NK-92 treated with Interleukin-12 subunit alpha and Interleukin-12 subunit beta, amount 100 ng/mL, for 24 hours (cell line): Measurements from ENCODE around the gene PAPOLB.

Experiments used
- DNase-seq: peaks from one replicate; lab custom pipeline; 2025; lab: John Stamatoyannopoulos, UW

PAPOLB gene

DNA sequence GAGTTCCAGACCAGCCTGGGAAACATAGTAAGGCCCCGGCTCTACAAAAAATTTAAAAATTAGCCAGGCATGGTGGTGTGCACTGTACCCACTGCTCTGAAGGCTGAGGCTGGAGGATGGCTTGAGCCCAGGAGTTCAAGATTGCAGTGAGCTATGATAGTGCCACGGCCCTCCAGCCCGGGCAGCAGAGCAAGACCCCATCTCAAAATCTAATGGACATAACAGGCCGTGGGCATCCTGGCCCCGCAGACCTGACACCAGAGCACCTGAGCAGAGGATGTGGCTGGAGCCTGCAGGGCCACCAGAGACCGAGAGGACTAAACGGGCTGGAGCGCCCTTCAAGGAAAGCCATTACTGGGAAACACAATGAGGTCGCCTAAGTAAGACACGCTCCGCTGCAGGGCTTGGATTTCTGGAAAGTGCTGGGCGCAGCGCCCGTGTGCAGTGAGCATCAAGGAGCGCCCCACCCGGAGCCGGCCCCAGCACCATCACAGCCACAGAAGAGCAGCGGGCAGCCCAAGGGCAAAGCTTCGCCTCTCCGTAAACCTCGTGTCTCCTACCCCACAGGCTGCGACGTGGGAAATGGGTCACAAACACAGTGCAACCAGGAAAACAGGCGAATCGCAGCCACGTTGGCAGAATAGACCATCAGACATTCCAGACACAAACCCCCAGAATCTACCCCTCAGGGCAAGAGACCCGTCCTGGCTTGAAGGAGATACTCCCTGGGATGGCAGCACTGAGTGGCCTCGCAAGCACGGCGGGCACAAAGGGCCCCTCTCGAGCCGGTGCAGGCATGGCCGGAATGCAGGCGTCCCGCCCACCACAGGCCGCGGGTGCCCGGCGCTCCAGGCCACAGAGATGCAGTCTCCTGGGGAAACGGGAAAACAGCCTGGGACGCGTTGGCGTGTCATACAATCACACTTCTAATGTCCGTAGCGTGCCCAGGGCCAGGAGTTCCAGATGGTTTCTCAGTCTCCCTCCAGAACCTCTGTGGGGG is 16.8 kb upstream of the PAPOLB start:
- no peak for DNase-seq

DNA sequence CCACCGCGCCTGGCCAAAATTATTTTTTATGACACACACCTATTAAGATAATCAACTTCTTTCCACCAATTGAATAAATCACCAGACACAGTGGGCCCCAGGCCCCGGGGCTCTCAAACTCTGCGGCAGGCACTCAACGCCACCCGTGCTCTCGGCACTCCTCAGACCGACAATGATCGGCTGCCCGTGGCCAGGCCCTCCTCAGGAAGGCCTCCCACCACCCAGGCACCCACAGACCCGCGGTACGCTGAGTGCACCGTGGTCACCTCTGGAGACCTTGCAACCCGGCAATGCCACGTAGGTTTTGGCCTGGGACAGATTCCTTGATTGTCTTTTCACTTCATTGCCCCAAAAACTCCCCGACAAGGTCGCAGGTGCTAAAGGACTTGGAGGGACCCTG is 14.8 kb upstream of the PAPOLB start:
- no peak for DNase-seq

DNA sequence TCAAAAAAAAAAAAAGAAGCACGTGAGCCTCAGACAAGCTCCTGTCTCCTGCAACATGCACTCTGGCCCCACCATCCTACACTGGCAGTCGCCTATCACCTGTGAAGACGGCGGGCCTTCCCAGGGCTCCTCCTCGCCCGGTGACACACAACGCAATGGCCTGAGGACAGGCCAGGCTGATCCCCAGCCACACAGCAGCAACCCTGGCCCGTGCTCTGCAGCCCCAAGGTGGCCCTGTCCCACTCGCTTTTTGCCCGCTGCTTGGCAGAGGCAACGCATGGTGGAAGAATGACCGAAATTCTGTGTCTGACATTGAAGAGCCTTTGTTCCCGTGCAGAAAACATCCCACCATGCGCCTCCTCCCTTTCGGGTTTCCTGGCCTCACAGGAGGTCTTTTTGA is 13.6 kb upstream of the PAPOLB start:
- no peak for DNase-seq

DNA sequence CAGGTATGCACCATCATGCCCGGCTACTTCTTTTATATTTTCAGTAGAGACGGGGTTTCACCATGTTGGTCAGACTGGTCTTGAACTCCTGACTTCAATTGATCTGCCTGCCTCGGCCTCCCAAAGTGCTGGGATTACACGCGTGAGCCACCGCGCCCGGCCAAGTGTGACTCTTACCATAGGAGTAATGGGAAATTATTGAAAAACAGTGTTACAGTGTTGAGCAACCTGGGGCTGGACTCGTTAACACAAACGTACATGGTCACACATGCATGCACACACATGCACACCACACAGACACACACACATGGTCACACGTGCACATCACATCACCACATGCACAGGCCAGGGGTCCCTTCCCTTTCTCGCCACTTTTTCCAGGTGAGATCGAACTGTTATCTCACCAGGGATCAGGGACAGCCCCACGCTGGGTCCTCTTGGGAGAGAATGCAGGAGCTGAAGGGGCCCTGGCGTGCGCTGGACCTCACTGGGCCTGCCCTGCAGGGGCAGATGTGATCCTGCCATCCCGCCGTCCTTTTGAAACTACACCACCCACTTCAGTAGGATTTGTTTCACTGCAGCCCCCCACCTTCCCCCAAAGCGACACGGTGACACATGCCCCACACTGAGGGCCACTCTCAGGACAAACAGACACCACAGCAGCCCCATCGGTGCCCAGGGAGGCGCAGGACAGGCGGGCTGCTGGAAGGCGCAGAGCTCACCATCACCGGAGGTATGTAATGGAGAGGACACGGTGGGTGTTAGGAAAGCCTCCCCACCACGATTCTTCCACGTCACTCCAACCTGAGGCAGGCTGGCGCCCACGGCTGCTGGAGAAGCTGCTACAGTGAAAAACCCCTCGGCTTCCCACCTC is 11.5 kb upstream of the PAPOLB start:
- DNase-seq = no peak

DNA sequence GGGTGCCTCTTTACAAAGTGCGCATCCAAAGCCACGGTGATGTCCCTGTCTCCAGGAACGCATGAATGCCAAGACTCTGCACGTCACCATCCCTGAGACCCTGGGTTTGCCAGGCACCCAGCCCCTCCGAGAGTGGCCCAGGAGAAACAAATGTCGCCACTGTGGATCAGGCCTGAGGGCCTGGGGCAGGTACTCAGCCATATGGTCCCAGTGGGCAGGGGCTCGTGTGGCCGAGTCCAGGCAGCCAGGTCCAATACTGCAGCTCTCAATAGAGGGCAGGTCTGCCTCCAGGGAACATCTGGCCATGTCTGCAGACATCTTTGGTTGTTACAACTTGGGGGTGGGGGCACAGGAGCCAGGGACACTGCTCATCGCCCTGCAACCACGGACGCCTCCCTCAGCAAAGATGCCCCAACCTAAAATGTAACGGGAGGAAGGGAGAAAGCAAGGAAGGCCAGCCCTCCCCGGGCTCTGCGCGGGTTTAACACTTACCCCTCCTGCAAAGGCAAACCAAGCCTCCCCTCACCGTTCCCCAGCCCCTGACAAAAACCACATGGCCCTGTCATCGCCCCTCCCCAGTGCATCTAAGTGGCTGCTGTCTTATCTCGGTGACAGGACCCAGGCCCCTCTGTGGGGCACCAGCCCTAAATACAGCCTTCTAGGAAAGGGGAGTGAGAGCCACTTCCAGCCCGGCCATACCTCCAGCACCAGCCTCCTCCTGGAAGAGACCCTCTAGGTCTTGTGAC is 10.3 kb upstream of the PAPOLB start:
- DNase-seq = peak; percentile 16

DNA sequence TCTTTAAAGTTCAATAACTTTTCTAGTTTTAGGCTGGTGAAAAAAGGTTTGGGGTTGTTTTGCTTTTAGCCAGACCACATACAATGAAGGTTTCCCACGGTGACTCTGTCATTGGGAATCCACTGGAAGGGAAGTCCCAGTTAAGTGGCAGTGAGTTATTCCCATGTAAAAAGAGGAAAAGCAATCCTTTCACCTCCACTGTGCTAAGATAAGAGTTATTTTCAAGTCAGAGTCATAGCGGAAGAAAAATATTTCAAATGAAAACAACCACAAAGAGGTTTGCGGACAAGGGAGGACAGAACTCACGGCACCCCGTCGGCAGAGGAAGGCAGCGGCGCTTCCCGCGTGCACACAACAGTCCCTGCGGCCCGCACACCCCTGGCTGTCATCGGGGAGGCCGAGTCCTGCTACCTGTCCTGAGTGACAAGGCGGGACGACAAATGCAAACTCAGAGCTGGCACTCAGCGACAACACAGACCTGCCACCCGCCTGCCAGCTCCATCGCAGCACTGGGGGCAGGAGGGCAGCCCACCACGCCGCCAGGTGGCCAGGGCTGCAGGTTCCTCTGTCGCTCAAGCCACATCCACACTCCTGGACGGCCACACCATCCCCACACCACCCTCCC is 9.3 kb upstream of the PAPOLB start:
- DNase-seq = no peak

DNA sequence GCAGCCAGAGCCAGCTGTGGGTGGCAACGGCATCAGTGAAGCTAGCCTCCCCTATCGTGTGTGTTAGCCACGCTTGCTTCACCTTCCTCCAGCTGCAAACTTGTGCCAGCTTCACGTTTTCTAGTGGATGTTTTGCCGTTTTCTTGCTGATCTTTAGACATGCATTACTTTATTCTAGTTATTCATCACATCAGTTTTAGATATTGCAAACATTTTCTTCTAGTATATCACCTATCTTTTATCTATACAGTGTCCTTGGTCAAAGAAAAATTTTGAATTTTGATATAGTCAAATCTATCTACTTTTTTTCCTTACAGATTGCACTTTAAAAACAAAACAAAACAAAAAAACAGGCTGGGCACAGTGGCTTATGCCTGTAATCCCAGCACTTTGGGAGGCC is 6.7 kb upstream of the PAPOLB start:
- DNase-seq = no peak

DNA sequence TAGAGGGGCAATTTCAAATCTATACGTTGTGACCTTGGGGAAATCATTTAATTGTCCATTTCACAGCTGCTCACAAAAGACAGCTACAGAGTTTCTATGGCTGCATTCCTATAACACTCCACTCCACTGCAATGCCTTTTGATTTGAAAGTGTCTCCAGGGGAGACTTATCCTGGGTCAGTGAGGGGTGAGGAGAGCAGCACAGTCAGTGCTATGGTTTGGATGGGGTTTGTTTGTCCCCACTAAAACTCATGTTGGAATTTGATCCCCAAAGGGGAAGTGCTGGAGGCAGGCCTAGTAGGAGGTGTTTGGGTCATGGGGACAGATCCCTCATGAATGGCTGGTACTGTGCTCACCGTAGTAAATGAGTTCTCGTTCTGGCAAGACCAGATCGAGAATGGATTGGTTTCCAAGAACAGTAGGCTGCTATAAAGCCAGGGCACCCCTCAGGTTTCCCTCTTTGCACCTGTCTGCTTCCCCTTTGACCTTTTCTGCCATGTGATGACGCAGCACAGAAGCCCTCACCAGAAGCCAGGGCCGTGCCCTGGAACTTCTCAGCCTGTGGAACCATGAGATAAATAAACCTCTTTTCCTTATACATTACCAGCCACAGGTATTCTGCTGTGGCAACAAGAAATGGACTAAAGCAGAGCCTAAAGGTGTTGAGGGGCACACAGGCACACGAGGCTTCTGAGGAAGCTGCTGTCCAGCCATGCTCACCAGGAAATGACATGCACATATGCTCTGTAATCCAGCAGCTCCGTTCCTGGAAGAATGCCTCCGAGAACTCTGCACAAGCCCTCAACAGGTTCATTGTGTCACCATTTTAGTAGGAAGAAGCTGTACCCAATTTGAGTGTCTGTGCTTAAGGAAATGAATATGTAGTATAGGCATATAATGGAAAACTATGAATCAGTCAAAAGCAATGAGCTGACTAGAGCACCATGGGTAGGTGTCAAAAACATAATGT is 5.0 kb upstream of the PAPOLB start:
- DNase-seq = no peak

DNA sequence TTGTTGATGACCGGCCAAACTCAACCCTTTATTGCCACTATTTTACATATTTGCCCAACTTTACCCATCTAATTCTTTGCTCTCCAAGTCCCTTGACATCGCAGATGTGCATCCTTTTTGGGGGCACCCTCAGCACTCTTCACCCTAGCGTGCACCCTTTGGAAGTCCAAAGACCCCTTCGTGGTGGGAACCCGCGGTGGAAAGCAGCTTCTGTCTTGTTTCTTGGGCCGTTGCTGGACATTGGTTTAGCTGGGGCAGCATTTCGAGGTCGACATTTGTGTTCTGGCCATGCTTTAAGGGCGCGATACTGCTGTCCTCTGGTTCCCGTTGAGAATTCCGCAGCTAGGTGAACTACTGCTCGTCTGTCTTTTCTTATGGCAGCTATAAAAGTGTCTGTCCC is 326 bp upstream of the PAPOLB start:
- DNase-seq = no peak

DNA sequence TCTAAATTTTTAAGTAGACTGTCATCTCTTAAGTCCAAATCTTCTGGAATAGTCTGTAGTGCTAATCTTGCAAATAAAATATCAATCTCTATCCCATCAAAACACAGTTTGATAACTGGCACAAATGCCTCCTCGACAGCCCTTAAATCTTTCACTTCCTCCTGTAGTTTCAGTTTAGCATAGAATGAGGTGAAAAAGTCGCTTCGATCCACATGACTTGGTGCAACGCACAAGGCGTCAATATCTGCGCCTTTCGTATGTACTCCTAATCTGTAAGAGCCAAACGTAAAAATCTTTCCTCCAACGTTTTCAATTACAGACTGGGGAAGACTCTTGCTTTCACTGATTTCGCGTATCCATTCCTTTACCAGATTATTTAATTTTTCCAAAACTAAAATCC is 603 bp downstream of the PAPOLB start:
- DNase-seq = no peak

DNA sequence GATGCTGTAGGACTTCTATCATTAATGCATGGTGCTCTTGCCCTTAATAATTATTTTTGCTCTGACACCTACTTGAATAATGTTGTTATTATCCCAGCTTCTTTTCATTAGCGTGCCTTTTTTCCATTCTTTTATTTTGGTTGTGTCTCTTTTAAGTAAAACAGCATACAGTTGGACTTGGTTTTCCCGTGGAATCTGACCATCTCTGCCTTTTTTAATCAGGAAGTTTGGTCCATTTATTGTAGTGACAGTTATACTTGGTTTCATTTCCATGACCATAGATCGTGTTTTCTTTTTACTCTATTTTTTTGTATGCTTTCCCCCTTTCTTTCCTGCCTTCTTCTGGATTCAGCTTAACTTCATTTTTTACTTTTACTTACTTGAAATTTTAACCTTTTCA is 4.6 kb downstream of the PAPOLB start:
- DNase-seq = no peak

DNA sequence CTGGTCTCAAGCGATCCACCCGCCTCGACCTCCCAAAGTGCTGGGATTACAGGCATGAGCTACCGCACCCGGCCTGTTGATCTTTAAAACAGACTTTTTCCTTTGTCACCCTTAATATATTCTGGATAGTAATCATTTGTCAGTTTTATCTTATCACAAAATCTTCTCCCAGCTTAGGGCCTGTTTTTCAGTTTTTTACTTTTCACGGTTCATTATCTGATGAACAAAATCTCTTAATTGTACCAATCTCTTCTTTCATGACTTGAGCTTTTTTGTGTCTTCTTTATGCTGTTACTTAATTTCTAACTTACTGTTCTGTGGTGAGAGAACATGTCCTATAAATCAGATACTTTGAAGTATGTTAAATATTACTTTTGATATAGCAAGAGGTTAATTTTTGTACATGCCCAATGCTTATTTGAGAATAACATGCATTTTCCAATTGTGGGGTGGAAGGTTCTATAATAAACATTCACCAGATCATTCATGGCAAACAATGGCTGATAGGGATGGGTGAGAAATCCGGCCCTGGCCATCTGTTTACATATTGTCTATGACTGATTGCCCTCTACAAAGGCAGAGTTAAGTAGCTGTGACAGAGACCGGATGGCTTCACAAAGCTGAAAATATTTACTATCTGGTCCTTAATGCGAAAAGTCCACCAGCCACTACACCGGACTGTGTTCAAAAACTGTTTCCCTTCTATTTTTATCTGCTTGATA is 5.3 kb downstream of the PAPOLB start:
- DNase-seq = no peak

DNA sequence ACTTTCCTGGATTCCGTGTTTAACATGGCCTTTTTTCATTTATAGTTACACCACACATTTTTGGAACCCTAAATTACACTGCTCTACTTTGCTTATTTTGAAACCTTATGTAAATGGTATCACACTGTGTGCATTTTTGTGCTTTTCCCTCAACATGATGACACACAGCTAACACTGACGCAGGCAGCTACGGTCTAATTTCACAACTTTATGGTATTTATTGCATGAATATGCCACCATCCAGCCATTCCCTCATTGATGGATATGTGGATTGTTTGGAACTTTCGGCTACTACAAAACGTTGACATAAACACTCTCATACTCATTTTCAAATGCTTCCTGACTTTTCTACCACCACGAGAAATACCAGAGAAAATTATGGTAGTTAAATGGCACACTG is 6.9 kb downstream of the PAPOLB start:
- DNase-seq = no peak

DNA sequence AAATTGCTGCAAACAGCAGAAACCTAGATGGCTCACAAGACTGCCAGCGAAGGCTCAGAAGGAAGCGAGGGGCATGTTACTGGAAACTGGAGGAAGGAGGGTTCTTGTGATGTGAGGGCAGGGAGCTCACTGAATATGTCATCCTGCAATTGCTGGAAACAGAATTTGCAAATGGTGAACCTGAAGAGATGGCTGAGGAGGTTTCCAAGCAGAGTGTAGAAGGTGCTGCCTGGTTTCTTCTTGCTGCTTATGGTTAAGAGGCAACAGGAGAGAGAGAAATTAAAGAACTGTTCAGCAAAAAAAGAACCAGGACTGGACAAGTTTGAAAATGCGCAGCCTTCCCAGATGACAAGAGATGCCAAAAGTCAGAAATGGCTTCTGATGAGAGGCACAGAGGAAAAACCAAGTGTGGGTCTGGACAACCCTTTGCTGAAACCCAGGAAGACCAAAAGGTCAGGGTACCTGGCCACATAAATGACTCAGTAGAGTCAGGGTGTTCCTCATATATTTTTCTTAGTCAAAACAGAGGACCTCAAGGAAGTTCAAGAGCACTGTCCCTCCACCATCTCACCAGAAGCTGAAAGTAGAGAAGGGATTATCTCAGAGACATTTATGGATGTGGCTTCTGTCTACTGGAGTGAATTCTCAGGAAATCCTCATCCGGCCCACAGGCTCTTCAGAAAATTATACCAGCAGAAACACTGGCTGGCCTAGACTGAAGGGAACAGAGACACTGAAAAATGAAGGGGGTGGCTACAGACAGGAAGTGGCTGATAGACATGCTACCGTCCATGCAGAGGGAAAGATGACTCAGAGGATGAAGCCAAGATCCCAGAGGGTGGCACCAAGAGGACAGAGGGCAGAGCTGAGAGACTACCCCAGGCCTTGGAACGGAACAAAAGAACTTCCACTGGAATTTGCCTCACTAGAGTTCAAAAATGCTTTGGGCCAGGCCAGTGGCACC is 10.1 kb downstream of the PAPOLB start:
- DNase-seq = peak; percentile 6

DNA sequence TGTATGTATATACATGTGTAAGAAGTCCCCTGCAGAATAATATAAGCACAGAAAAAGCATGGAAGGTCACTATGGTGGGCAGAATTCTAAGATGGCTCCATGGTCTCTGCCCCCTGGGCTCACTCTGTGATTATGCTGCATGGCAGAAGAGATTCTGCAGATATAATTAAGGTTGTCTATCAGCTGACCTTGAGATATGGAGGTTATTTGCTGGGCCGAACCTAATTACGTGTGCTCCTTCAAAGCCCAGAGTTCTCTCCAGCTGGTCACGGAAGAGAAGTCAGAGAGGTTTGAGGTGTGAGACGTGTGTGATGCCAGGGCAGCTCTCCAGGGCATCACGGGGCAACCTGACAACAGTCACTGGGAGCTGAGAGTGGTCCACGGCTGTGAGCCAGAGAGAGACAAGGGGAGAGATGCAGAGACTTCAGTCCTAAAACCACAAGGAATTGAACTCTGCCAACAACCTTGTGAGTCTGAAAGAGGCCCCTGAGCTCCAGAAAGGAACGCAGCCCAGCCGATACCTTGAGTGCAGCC is 11.5 kb downstream of the PAPOLB start:
- DNase-seq = no peak

DNA sequence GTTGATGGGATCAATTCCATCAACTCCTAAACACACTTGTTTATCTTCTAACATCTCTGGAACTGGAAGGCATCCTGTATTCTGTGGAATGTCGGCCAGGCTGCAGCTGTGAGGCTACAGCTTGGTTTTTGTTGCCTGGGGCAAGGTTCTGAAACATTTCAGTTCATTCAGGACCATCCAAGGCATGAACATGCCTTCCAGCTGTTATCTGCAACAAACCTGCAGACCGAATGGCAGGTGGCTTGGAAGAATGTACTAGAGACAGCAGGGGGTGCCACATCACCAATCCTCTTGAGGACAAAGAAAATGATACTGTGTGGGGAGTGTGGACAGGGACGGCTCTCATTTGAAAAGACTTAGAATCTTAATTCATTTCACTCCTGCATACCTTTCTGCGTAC is 12.4 kb downstream of the PAPOLB start:
- peak; percentile 2 for DNase-seq

DNA sequence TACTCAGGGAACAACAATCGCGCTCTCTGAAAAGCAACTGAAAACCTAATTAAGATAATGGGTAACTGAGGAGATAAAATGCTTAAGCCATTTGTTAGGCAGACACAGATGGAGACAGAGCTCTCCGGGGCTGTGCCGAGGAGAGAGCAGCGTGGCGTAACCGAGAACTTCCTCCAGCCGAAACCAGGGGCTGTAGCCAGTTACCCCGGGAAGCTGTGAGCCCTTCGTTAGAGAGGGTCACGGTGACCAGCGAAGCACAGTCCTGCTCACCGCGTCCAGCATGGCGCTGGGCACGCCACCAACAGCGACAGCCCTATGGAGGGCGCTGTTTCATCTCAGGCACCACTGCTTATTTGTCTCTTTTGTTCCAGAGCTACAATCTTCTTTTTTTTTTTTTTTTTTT is 16.1 kb downstream of the PAPOLB start:
- DNase-seq = no peak

DNA sequence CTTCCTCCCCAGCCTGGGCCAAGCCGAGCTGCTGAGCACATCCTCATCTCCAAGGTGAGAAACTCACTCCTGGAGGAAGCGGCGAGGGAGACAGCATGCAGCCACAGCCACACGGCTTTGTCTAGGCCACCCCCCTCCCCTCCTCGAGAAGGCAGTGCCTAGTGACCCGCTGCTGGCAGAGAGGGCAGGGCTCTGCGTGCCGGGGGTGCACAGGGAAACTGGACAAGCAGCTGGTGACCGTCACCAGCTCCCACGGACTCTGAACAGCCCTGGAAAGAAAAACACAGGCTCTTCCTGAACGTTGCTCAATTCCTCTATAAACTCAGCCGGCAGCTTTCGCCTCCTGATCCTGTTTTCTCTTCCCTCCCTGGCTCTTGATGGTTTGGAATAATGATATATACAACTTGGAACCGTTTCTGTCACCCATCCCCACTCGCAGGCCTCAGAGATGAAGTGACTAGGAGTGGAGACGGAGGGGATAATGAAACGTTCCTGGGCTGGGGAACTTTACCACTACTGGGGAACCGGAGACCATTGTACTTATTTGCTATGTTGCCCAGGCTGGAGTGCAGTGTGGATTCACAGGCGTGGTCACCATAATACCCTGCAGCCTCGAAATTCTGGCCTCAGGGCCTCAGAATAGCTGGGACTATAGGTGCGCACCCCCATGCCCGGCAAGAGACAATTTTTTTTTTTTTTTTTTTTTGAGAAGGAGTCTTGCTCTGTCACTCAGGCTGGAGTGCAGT is 19.3 kb downstream of the PAPOLB start:
- DNase-seq = no peak
